GM18909 (cell line): Measurements from ENCODE around the gene BRD3OS.
"Not testable (repeated sequence)": the region's sequence is repeated elsewhere in the genome, so short reads cannot be mapped to it uniquely, and the experiment has no call there.

Experiments
- ATAC-seq: cut with Tn5 transposase; IDR thresholded peaks from one replicate; pipeline ENCODE4 v1.9.1; 2021; ENCODE audit warnings: mild to moderate bottlenecking; ENCODE audit not compliant: unreplicated experiment, poor library complexity

Gene BRD3OS

DNA sequence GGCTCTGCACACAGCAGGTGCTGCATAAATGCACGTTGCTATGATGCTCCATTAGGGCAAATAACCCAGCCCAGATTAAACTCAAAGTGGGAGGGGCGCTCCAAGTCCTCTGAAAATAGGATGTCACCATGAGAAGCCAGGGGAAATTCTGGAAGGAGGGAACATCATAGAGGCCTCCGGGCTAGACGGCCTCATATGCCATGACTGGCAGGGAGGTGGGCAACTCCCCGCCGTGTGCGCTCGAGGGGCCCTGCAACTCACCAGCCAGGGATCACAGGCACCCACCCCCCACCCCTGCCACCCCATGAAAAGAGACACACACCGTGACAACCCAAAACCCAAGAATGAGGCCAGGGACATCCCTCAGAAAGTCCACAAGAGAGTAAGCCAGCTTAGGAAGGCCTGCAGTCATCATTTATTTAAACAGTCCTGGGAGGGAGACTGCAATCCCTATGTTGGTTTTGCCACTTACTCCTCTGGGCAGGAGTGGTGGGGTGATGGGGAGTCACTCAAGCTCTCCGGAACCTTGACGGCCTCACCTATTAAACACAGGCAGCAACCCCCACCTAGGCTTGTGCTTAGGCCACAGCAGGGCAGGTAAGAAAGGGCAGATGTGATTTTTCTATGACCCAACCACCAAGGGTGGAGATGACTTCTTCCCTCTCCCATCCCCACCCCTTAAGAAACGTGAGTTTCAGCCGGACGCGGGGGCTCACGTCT, 37.2 kb upstream of the BRD3OS start:
- no peak for ATAC-seq

DNA sequence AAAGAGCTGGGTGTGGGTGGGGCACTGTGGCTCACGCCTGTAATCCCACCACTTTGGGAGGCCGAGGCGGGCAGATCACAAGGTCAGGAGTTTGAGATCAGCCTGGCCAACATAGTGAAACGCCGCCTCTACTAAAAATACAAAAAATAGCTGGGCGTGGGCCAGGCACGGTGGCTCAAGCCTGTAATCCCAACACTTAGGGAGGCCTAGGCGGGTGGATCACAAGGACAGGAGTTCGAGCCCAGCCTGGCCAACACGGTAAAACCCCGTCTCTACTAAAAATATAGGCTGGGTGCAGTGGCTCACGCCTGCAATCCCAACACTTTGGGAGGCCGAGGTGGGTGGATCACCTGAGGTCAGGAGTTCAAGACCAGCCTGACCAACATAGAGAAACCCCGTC, 36.5 kb upstream of the BRD3OS start:
- ATAC-seq = not testable (repeated sequence)

DNA sequence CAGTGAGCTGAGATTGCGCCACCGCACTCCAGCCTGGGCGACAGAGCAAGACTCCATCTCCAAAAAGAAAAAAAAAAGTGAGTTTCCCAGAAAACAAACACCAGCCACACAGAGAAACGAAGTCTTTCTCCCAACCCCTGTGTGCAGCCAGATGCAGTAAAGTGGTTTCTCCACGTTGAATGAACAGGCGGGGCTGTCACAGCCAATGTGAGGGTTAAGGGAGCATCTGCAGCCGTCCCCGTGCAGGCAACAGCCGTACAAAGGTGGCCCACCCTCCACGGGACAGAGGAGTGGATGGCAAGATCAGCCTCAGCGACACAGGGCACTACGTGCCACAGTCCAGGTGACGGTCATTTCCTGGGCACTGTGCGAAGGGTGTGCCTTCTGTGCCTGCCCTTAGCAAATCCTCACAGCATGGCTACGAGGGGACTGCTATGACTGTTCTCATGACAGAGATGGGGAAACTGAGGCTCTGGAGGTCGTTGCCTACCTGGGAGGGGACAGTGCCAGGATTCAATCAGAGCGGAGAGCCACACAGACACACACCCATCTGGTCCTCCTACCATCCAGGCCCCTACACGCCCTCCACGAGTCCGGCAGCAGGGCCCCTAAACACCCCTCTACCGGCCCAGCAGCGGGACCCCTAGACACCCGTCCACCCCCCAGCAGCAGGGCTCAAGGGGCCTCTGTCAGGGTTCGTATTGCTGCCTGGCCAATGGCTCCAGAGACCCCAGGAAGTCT, 35.5 kb upstream of the BRD3OS start:
- no peak for ATAC-seq

DNA sequence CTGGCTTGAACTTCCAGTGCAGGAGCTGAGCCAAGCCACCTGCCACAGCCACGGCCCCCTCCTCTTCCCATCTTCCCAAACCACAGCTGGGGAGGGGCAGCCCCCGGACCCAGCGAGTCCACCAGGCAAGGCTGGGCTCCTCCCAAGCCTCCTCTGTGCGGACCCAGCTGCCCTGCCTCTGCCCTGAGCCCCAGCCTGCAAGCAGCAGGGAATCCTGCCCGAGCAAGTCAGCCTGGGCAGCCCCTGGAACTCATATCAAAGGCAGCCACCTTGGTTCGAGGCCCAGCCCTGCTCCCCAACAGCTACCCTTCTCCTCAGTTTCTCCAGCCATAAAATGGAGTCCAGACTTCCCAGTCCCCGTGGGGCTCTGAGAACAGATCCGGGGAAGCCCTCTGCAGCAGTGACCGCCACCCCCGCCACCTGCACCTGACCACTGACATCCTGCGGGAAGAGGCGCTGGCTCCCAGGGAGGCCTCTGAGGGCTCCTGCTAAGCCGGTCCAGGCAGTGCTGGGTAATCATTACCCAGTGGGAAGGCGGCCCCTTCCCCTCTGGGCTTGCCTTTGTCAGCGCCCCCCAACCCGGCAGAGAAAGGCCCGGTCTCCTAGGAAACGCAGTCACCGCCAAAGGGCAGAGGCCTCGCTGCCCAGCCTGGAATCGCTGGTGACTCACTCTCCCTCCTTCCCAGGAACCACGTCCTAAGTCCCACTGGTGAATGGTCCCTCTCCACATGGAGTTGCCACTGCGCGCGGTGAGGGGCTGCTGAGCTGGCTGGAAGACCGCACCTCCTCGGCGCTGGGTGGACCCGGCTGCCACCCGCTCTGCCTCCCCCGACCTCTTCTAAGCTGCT, 34.7 kb upstream of the BRD3OS start:
- no peak for ATAC-seq

DNA sequence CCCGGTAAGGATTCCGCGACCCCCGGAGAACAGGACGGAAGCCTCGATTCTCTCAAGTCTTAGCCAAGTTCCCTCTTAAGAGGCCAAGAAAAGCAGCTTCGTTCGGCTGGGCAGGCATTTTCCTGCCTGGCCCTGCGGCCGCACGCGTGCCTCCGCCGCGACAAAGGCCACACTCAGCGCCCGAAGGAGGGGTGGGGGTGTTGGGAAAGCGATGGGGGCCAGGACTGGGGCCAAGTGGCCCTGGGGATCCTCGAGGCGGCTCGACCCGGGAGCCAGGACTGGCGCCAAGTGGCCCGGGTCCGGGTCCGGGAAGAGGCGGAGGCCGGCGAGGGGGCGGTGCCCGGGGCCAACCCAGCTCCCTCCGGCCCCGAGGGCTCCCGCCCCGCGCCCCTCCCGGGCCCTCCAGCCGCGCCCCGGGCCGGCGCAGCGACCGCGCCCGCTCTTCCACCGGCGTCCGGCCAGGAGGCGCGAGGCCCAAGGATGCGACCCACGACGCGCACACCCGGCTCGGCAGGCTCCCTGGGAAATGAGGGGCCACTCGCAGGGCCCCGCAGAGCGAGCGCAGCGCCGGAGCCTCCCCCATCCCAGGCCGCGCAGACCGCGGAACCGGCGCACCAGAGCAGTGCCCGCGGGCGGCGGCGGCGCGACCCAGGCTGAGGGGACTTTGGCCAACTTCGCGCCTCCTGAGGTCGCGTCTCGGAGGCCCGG, 33.9 kb upstream of the BRD3OS start:
- ATAC-seq = peak; percentile 9

DNA sequence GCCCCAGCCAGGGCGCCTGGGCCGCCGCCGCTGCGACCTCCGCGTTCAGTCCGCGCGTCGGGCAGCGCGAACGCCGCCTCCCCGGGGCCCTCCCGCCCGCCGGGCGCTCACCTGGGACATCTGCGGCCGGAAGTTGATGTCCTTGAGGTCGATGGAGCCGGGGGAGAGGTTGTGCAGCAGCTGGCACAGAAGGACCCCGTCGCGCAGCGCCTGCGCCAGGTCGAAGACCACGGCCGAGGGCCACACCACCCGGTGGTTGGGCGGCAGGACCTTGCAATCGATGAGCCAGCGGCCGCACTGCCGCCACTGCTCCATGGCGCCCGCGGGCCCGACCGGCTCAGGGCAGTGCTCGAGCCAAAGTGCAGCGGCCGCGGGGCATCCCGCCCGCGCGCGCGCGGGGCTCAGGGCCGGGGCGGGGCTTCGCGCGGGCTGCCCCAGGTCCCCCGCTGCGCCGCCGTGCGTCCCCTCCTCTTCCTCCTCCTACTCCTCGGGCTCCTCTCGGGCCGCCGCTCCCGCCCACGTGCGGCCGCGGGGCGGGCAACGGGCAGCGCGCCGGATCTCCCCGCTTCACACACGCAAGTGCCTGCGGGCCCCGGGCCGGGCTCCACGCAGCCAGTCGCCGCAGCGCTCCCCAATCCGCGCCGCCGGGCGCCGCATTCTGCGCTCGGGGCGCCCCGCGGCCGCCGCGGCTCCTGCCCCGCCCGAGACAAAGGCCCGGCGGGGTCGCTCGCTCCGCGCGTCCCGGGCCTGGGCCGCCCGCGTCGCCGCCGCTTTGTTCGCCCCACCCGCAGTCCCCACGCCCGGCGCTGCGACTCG, 33.1 kb upstream of the BRD3OS start, which contains the start of gene VAV2:
Gene VAV2 (minus strand): TSS at position 361 of the 816 bp plus-strand sequence. CDS start 46 bp downstream, at position 315.
- ATAC-seq = peak; percentile 51

DNA sequence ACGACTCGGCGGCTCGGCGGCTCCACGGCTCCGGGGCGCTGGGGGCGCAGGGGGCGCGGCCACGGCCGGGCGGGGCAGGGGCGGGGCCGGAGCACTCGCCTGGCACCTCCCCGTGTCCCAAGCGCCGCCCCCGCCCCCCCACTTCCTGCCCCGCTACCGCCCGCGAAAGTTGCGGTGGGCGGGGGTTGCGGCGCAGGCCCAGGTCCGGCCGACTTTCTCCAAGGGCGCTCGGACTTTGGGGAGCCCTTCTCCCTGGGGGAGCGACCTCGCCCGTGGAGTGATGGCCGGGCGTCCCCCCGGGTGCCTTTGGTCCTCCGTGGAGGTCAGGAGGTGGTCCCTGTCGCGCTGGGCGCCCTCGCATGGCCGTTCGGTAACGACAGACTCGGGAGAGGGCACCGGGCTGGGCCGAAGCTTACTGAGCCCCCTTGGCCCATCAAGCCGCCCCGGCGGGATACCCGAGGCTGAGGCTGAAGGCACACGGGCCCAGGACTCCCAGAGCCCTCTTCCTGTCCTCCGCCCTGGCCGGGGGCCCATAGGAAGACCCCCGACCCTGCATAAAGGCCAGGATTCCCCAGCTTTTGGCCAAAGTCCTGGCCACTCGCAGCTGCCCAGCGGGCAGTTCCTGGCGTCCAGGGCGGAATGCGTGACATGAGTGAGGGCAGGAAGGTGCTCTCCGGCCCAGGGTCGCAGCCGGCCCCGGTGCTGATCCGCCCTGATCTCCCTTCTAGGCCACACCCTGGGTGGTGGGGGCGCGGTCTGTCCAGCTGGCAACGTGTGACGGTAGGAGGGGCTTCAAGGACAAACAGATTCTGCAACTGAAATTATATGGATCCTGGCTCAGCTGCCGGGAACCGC, 32.3 kb upstream of the BRD3OS start:
- peak; percentile 56 for ATAC-seq

DNA sequence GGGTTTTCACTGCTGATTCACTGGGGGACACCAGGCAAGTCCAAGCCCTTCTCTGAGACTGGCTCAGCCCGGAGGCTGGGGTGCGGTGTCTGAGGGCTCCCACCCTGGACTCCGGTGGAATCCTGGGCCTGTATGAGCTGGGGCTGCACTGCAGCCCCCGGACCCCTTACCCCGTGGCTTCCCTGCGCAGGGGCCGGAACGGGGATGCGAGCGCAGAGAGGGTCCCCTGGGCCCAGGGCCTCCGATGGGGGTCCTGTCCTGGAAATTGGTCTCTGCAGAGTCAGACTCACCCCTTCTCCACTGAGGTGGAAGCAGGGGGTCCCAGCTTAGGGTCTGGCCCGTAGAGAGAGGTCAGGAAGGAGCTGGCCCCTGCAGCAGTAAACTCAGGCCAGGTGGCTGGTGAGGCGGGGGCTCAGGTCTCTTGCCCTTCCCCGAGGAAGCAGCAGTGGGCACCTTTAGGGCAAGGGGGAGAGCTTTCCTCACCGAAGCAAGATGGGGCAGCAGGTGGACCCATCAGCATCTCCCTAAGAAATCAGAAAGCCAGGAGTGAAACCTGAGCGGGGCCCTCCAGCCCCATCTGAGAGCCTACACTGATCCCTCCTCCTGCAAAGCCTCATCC, 31.5 kb upstream of the BRD3OS start:
- no peak for ATAC-seq

DNA sequence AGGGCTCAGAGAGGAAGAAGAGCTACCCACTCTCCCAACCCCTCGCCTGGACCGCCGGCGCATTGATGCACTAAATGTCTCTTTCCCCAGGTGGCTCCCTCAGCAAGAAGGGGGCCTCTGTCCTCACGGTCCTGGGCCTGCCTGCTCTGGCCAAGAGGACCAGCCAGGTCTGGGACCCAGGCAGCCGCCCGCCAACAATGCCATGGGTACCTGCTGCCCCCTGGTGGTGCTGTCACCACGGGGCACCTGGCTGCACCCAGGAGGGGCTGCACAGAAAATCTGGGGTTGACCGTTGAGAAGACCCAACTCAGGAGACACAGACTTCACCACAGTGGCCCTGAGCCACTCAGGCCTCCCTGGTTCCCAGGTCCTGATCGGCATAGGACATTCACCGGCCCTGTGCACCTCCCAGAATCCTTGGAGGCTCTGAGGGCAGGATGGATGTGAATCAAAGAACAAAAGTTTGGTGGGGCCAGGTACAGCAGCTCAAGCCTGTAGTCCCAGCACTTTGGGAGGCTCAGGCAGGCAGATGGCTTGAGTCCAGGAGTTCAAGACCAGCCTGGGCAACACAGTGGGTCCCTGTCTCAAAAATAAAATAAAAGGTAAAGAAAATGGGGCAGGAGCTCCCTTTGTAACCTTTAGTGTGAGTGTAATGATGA, 30.8 kb upstream of the BRD3OS start:
- no peak for ATAC-seq

DNA sequence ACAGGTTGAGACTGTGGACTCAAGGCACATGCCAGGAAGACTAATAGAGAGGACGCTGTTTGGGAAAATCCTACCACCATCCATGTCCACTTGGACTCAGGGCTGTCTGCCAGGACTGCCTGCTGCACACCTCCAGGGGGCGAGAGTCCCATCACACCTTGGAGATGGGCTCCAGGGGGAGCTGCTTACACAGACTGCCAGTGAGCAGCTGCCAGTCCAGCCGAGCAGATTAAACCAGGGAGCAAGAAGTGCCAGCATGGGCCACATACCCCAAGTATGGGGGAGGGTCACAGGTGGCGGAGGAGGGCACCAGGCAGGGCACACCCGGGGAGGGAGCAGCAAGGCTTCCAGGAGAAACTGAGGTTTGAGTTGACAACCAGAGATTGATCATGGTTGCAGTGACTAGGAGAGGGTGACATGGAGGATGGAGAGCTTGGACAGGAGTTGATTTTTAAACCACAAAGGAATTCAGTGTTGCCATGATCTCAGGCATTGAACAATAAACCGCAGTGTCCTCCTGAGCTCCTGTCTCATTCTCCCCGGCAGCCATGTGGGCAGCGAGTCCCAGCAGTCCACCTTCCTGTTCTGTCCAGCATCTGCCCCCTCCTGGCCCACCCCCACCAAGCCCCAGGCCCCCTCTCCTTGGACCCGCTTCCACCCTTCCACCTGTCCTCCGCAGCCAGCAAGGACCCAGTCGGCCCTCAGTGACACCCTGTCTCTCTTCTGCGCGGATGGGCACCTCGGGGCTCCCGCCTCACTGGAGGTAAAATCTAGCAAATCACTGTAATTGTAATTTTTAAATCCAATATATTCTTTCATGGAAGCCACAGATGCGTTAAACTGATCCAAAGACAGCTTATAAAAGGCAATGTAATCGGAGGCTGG, 30.0 kb upstream of the BRD3OS start:
- ATAC-seq = no peak

DNA sequence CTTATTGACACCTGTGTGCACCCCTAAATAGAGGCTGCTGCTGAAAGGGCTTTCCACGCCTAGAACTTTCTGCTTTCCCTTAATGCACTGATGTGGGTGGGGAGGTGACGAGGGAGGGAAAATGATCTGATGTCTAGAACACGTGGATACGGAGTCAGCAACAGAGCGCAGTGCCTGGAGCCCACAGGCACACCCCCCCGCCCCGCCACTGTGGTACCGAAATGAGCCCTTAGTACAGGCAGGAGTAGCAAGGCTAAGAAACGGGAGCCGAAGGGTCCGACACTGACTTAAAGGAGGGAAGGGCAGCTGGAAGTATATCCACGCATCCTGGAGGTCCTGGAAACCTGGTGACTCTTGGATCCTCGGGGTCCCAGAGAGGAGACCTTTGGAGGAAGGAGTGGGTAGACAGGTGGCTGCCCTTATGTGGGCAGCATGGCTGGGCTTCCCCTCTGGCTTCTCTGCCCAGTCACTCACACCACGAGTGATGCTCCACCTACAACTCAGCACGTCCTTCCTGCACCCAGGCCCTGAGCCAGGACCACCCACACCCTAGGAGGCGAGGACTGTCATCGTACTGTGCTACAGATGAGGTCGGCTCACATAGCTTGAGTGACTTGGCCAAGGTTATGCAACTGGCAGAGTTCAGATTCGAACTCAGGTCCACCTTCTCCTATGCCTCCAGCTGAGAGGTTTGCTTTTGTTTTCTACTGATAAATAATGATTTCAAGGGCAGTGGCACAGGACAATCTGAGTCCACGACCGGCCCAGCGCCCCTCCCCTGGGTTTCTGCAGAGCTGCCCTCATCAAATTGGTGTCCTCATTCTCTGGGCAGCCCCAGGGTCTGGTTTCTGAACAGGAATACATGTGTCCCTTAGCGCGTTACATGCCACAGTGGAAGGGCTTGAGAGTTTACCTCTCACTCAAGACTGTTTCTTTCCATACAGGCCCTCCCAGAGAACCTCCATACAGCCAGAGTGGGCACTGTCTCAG, 28.5 kb upstream of the BRD3OS start:
- no peak for ATAC-seq

DNA sequence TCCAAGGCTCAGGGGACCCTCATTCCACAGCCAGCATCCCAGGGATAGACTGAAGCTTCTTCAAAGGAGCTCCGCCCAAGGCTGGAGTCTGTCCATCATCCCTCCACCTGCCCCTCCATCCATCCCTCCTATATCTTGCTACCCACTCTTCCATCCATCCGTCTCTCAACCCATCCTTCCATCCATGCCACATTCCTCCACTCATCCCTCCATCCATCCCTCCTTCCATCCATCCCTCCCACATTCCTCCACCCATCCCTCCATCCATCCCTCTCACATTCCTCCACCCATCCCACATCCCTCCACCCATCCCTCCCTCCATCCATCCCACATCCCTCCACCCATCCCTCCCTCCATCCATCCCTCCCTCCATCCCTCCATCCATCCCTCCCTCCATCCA, 27.7 kb upstream of the BRD3OS start:
- no peak for ATAC-seq

DNA sequence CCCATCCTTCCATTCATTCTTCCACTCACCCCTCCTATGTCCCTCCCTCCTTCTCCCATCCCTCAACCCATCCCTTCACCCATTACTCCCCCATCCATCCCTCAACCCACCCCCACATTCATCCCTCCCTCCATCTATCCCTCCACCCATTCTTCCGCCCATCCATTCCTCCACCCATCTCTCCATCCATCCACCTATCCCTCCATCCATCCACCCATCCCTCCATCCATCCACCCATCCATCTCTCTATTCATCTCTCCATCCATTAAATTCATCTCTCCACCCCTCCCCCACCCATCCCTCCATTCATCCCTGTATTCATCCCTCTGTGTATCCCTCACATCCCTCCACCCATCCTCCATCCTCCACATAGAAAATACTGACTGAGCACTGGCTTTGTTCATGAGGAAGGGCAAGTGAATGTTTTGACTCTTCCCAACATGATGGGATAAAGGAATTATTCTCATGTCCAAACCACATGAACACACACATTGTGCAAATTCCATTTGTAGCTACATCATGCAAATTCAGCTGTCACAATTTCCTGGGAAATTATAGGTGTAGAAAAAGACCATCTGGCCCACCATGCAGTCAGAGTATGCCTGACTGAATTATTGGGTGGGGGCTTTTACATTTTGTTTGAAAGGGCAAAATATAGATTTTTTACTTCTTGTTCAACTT, 26.2 kb upstream of the BRD3OS start:
- ATAC-seq = no peak

DNA sequence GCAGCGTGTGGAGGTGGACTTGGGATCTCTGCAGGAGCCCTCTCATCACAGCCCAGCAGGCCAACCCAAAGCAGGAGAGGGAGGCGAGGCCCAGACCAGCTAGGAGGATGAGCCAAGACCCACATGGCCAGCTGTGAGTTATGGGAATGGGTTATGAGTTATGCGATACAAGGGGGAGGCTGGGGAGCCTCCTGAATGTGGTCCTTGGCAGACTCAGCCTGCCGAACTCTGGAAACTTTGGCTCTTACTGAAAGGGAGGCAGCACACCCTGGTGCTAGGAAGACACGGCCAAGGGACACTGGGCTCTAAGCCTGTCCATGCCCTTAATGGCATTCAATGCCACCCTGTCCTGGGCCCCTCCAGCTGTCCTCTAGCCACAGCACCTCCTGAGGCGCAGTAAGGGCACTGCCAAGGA, 25.4 kb upstream of the BRD3OS start:
- ATAC-seq = no peak

DNA sequence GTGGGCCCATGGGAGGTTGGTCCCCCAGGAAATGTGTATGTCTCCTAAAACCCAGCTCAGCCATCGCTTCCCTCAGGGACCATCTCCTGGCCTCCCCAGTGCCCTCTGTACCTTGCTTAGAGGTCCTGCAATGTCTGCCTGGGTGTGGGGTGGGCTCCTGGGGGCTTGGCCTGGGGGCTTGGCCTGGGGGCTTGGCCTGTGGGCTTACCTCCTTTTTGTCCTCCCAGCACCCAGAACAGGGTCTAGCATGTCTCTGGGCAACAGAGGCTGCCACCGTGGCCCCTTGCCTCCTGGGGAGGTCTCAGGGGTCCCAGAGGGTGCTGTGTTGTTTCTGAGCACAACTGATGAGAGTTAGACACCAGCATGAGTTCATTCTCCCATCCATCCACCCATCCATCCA, 22.5 kb upstream of the BRD3OS start:
- no peak for ATAC-seq
